K562 (cell line): ENCODE results near the gene LRCH1. TPM values are rescaled to one million over a fixed set of nuclear protein-coding genes. Genes with fewer than 3 reads are reported as not detected.

Experiments used
- ATAC-seq: fragments of 200-7000 bp; cut with Tn5 transposase; 3 replicates; pipeline ENCODE4 v1.9.1; 2020; ENCODE audit warnings: moderate library complexity
- BruUV-seq: library from RNA; stranded (reverse); fragments of 400-500 nt; replicated peaks from 2 replicates; lab custom pipeline; 2021; lab: Mats Ljungman, UMichigan
- CTCF ChIA-PET: fragments of 300-600 bp; formaldehyde crosslinking; extraction: SDS; loops from one replicate; lab custom pipeline; 2021; ENCODE audit warnings: low intra/inter-chr PET ratio; lab: Yijun Ruan, JAX
- POLR2A ChIA-PET: fragments of 300-600, 350-650 bp; sonication (Branson Sonifier 250); formaldehyde crosslinking; extraction: SDS; loops from one replicate; lab custom pipeline; 2021; ENCODE audit warnings: antibody characterized with exemption, inconsistent platforms; lab: Yijun Ruan, JAX
- DNase-seq, 4 experiments: peaks; one replicate each; pipeline versions ENCODE4 v3.0.0 to v3.0.0-alpha.2; 2011 to 2018; ENCODE audit warnings: low spot score in 3 of 4, mixed read lengths in 3 of 4; ENCODE audit errors: extremely low read depth in 1 of 4
- FAIRE-seq: peaks from 2 replicates; lab custom pipeline; 2011; peaks lifted over from hg19 to GRCh38; lab: Jason Lieb, UNC
- H2AFZ ChIP-seq: 2 replicates; pipeline ENCODE4 v1.6.0; 2011; ENCODE audit warnings: low read depth, low read length, control low read depth, inconsistent platforms
- H3K27ac ChIP-seq: fragments of 200-600 bp; 3 replicates; pipeline ENCODE4 v1.8.0; 2011; ENCODE audit warnings: low read depth, mild to moderate bottlenecking, control low read depth, inconsistent platforms, low read length, moderate library complexity, mixed read lengths; ENCODE audit errors: extremely low read depth
- H3K27me3 ChIP-seq, 2 experiments: fragments of 300-600 bp in 1 of 2; 2 replicates in 1 of 2; 3 replicates in 1 of 2; pipeline versions ENCODE4 v1.6.0 to v1.8.0; 2011; ENCODE audit warnings: inconsistent platforms in 2 of 2, low read length in 2 of 2, mild to moderate bottlenecking in 1 of 2, mixed read lengths in 1 of 2, moderate library complexity in 1 of 2; ENCODE audit not compliant: control insufficient read depth in 2 of 2, insufficient read depth in 2 of 2
- H3K36me3 ChIP-seq: fragments of 300-600 bp; 3 replicates; pipeline ENCODE4 v1.8.0; 2011; ENCODE audit warnings: mild to moderate bottlenecking, low read length, inconsistent platforms; ENCODE audit not compliant: control insufficient read depth, insufficient read depth
- H3K4me1 ChIP-seq, 2 experiments: fragments of 200-600 bp in 1 of 2; replicated peaks in 1 of 2; 2 replicates in 1 of 2; 3 replicates in 1 of 2; pipeline versions ENCODE4 v1.5.1 to v1.8.0; 2011; ENCODE audit warnings: inconsistent platforms in 2 of 2, low read length in 2 of 2, mild to moderate bottlenecking in 1 of 2, mixed read lengths in 1 of 2, moderate library complexity in 1 of 2; ENCODE audit not compliant: control insufficient read depth in 2 of 2, insufficient read depth in 2 of 2
- H3K4me2 ChIP-seq: 2 replicates; pipeline ENCODE4 v1.6.1; 2011; ENCODE audit warnings: low read length, control low read depth, inconsistent platforms, mixed read lengths; ENCODE audit not compliant: insufficient read depth
- H3K4me3 ChIP-seq: fragments of 200-600 bp; sonication (generic), shearing (Covaris generic); 2 replicates; pipeline ENCODE4 v1.5.1; 2016; ENCODE audit warnings: control low read depth, inconsistent platforms
- H3K79me2 ChIP-seq: fragments of 200-600 bp; 3 replicates; pipeline ENCODE4 v1.8.0; 2011; ENCODE audit warnings: low read length, inconsistent platforms; ENCODE audit not compliant: control insufficient read depth, insufficient read depth
- H3K9ac ChIP-seq, 2 experiments: 2 replicates each; pipeline versions ENCODE4 v1.6.0 to v1.6.1; 2011; ENCODE audit warnings: low read depth in 2 of 2, low read length in 2 of 2, control low read depth in 1 of 2, inconsistent platforms in 1 of 2, mild to moderate bottlenecking in 1 of 2, mixed read lengths in 1 of 2; ENCODE audit not compliant: insufficient read depth in 1 of 2
- H3K9me1 ChIP-seq: one replicate; pipeline ENCODE4 v1.6.0; 2011; ENCODE audit warnings: inconsistent platforms, mild to moderate bottlenecking, low read length, moderate library complexity; ENCODE audit not compliant: control insufficient read depth, insufficient read depth
- H3K9me3 ChIP-seq: replicated peaks from 2 replicates; pipeline ENCODE4 v1.5.1; 2011; ENCODE audit warnings: low read depth, low read length, inconsistent platforms; ENCODE audit not compliant: control insufficient read depth, insufficient read depth
- H4K20me1 ChIP-seq: replicated peaks from 2 replicates; pipeline ENCODE4 v1.6.1; 2011; ENCODE audit warnings: low read length, inconsistent platforms, mixed read lengths; ENCODE audit not compliant: control insufficient read depth, insufficient read depth
- ARID1B ChIP-seq: fragments of 450-650 bp; IDR thresholded peaks from 2 replicates; pipeline ENCODE4 v1.6.1; 2016; ENCODE audit warnings: antibody characterized with exemption, mild to moderate bottlenecking, inconsistent platforms
- CBFA2T3 ChIP-seq: fragments of 450-650 bp; IDR thresholded peaks from 2 replicates; pipeline ENCODE4 v1.6.1; 2017
- FOXA3 ChIP-seq, 2 experiments: fragments of 450-650 bp in 1 of 2; sonication (generic) in 1 of 2; formaldehyde crosslinking; IDR thresholded peaks in 1 of 2; conservative IDR thresholded peaks in 1 of 2; 2 replicates each; pipeline versions ENCODE4 v1.4.0 to v1.8.0; 2020 to 2022; ENCODE audit warnings: mild to moderate bottlenecking in 2 of 2, missing genetic modification reagents in 1 of 2
- NCOA2 ChIP-seq, 2 experiments: fragments of 450-650 bp; IDR thresholded peaks; 2 replicates each; pipeline ENCODE4 v1.6.1; 2018; ENCODE audit warnings: mild to moderate bottlenecking in 2 of 2, moderate library complexity in 1 of 2; ENCODE audit not compliant: partially characterized antibody in 2 of 2
- SMARCE1 ChIP-seq: fragments of 450-650 bp; IDR thresholded peaks from 2 replicates; pipeline ENCODE4 v1.7.1; 2016; ENCODE audit warnings: mild to moderate bottlenecking
- SPI1 ChIP-seq: IDR thresholded peaks from 2 replicates; pipeline ENCODE4 v1.6.1; 2011; ENCODE audit warnings: low read depth, low read length, control low read depth, borderline replicate concordance
- TAL1 ChIP-seq: fragments of 450-650 bp; IDR thresholded peaks from 2 replicates; pipeline ENCODE4 v1.6.1; 2016; ENCODE audit warnings: mild to moderate bottlenecking
- TBL1XR1 ChIP-seq, 2 experiments: IDR thresholded peaks; 2 replicates each; pipeline ENCODE4 v1.6.1; 2012; ENCODE audit warnings: improper control_type of control experiment in 2 of 2, low read length in 2 of 2, mild to moderate bottlenecking in 1 of 2
- WGBS: fragments of 100-300 bp; shearing (Covaris generic); methylation state at CpG from one replicate; pipeline ENCODE4 v1.1.6; 2016; ENCODE audit warnings: low coverage, mixed read lengths; ENCODE audit not compliant: insufficient coverage; ENCODE audit errors: missing lambda C conversion rate; 5-methylcytosine and 5-hydroxymethylcytosine counted together
- in situ Hi-C: fragments of 300-500 bp; cut with MboI; formaldehyde crosslinking; loops from 4 replicates; pipeline ENCODE4 v1.15.0; 2018; ENCODE audit warnings: inconsistent platforms, mixed read lengths
- intact Hi-C: fragments of 100-400 bp; cut with micrococcal nuclease; formaldehyde crosslinking; loops from 2 replicates; pipeline ENCODE4 v1.14.2; 2022
- polyA plus RNA-seq, 8 experiments: library from polyadenylated mRNA; depleted of rRNA in 4 of 8; stranded (reverse) in 5 of 8; unstranded in 3 of 8; fragments of >200 nt; fragmentation: Nextera tagmentation in 2 of 8; fragmentation: Illumina TruSeq in 1 of 8; extraction: Ambion mirVana in 2 of 8; extraction: Trizol in 1 of 8; gene quantifications; 2 replicates each; pipeline versions ENCODE4 v1.2.1 to v1.2.3, GENCODE V29; 2011 to 2014; ENCODE audit warnings: inconsistent platforms in 1 of 8, missing spikeins in 1 of 8
- total RNA-seq, 7 experiments: library from RNA; depleted of rRNA in 6 of 7; stranded (reverse); fragments of >200 nt in 6 of 7; fragmentation: Illumina TruSeq in 2 of 7; extraction: Trizol in 2 of 7; gene quantifications; 2 replicates each; pipeline versions ENCODE4 v1.2.1 to v1.2.3, GENCODE V29; 2011 to 2021; ENCODE audit warnings: low replicate concordance in 1 of 7

The LRCH1 gene
- total and polyA plus RNA-seq, 9 of the 15 experiments (the other 6 are each of a cell fraction or from before 2014, with no cell fraction given): 1.1 to 6.8 (median 3.7) TPM

DNA sequence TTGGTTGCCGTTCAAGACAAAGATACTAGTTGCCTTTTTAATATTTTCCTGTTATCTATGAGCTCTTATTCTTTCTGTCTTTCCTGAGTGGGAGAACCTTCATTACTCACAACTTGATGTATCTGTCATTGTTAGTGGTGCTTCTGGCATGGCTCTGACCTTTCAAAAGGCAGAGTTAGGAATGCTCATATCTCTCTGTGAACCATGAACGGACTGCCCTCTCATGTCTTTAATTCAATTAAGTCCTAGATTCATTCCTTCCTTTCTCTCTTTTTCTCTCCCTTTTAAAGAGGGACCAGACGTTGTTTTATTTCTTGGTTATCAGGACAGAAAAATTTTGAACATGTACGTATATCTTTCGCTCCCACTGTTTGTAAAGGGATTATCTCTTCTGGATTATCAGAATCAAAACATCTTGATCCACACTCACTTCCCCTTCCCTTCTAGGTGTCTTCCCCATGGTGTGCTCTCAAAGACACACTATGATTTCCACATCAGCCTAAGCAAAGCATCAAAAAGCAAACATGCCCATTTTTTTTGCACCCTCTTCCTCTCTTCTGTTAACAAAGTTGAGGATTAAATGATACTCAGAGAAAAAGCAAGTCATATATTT is 90.3 kb downstream of the LRCH1 start:
- H3K4me2 ChIP-seq: no peak overlapping the region
- H3K4me3 ChIP-seq: no peak overlapping the region
- CTCF ChIA-PET: no interaction called here
- no peak overlapping the region for H2AFZ ChIP-seq
- 18% methylated on average over 4 of the region's 5 CpGs for WGBS
- peaks cover 26% of the 10 kb centered on the region for H4K20me1 ChIP-seq
- no peaks in the 10 kb centered on the region for H3K9me1 ChIP-seq
- DNase-seq (no peak), FAIRE-seq (no peak), ATAC-seq (no peak)
- POLR2A ChIA-PET: no interaction called here
- H3K9me3 ChIP-seq: no peaks in the 10 kb centered on the region
- H3K79me2 ChIP-seq: peaks cover 9% of the 10 kb centered on the region; the same call in 2 of the 3 replicates
- no peaks in the 10 kb centered on the region for H3K27me3 ChIP-seq
- H3K4me1 ChIP-seq: peaks cover 0 to 10% of the 10 kb centered on the region in 2 experiments; a peak in 4 of 5 replicates
- no peak overlapping the region for H3K27ac ChIP-seq
- intact Hi-C loops: loop anchor here (5.0 kb wide), 1 partner anchor 91 kb away; the partner anchor contains the start of gene LRCH1
- TF ChIP-seq TAL1 (0 out of 2 replicates have a peak, but pooled peaks have one; percentile 11), SPI1 (peak; percentile 54; the same call in 1 of the 2 replicates), SMARCE1 (peak; percentile 21; the same call in 1 of the 2 replicates), TBL1XR1 (IDR thresholded peaks at IDR 0.05; ENCODE audit: low read length in 2 of 2) (no peak), CBFA2T3 (peak; percentile 52), ARID1B (peak; percentile 15; the same call in 1 of the 2 replicates), FOXA3 (CRISPR knock-in tag; conservative IDR thresholded peaks at IDR 0.05 in 1 of 2, IDR thresholded peaks at IDR 0.05 in 1 of 2) (peak in 1 of 2 experiments; percentile 36; a peak in 1 of 4 replicates), NCOA2 (IDR thresholded peaks at IDR 0.05; ENCODE audit: partially characterized antibody in 2 of 2) (no peak)
- BruUV-seq: no TSS peak
- H3K36me3 ChIP-seq: no peaks in the 10 kb centered on the region
- H3K9ac ChIP-seq: no peak overlapping the region
- in situ Hi-C loops: no loop called here
